AG20443 (cell line): ENCODE measurements around the gene PLXNA2.

Source experiments
- DNase-seq: peaks from one replicate; pipeline ENCODE4 v3.0.0; 2012; ENCODE audit warnings: low spot score, mixed read lengths

The PLXNA2 gene

GRCh38 chr1:208164609-208165008 is 79.6 kb downstream of the PLXNA2 start:
- DNase-seq = no peak

- no peak for DNase-seq
Observed at GRCh38 chr1:208163539-208163938, 80.6 kb downstream of the PLXNA2 start.

GRCh38 chr1:208162903-208163302 is 81.3 kb downstream of the PLXNA2 start:
- no peak for DNase-seq

GRCh38 chr1:208161656-208162375 is 82.4 kb downstream of the PLXNA2 start:
- DNase-seq = peak; percentile 26

GRCh38 chr1:208161005-208161404 is 83.2 kb downstream of the PLXNA2 start:
- no peak for DNase-seq

- DNase-seq = no peak
Observed at GRCh38 chr1:208160259-208160819, 83.8 kb downstream of the PLXNA2 start.

- DNase-seq = peak; percentile 90
Observed at GRCh38 chr1:208159555-208160258, 84.5 kb downstream of the PLXNA2 start.

- DNase-seq = no peak
Observed at GRCh38 chr1:208158640-208159554, 85.3 kb downstream of the PLXNA2 start.

- DNase-seq = no peak
Observed at GRCh38 chr1:208157769-208158168, 86.4 kb downstream of the PLXNA2 start.

- no peak for DNase-seq
Observed at GRCh38 chr1:208156741-208157140, 87.4 kb downstream of the PLXNA2 start.

GRCh38 chr1:208156310-208156709 is 87.9 kb downstream of the PLXNA2 start:
- no peak for DNase-seq

- peak; percentile 33 for DNase-seq
Observed at GRCh38 chr1:208154679-208155642, 89.2 kb downstream of the PLXNA2 start.

- DNase-seq = no peak
Observed at GRCh38 chr1:208154040-208154439, 90.1 kb downstream of the PLXNA2 start.

GRCh38 chr1:208153386-208153785 is 90.8 kb downstream of the PLXNA2 start:
- DNase-seq = no peak

GRCh38 chr1:208151728-208152598 is 92.2 kb downstream of the PLXNA2 start:
- DNase-seq = no peak

GRCh38 chr1:208150833-208151458 is 93.2 kb downstream of the PLXNA2 start:
- no peak for DNase-seq

- DNase-seq = no peak
Observed at GRCh38 chr1:208149776-208150514, 94.2 kb downstream of the PLXNA2 start.

GRCh38 chr1:208149213-208149612 is 95.0 kb downstream of the PLXNA2 start:
- no peak for DNase-seq

GRCh38 chr1:208148380-208148779 is 95.8 kb downstream of the PLXNA2 start:
- no peak for DNase-seq
